H9 (cell line): ENCODE data around the gene PLCB1. TPM values are rescaled to one million over a fixed set of nuclear protein-coding genes. Genes with fewer than 3 reads are reported as not detected.

Experiments
- DNase-seq: peaks from one replicate; pipeline ENCODE4 v3.0.0-alpha.2; 2017
- H2AFZ ChIP-seq: one replicate; pipeline ENCODE4 v1.6.1; 2013; ENCODE audit warnings: mild to moderate bottlenecking, low read length, control low read depth, moderate library complexity
- H2AK5ac ChIP-seq: 2 replicates; pipeline ENCODE4 v1.6.1; 2013; ENCODE audit warnings: low read length, control low read depth, mixed read lengths; ENCODE audit not compliant: insufficient read length
- H2BK120ac ChIP-seq: one replicate; pipeline ENCODE4 v1.6.1; 2013; ENCODE audit warnings: low read depth, mild to moderate bottlenecking, low read length, control low read depth, inconsistent platforms; ENCODE audit not compliant: poor library complexity, severe bottlenecking
- H2BK12ac ChIP-seq: 2 replicates; pipeline ENCODE4 v1.6.1; 2013; ENCODE audit warnings: low read length, control low read depth, mixed read lengths, low read depth; ENCODE audit not compliant: insufficient read length
- H2BK15ac ChIP-seq: 2 replicates; pipeline ENCODE4 v1.6.1; 2013; ENCODE audit warnings: low read depth, low read length, control low read depth
- H2BK20ac ChIP-seq: one replicate; pipeline ENCODE4 v1.6.1; 2013; ENCODE audit warnings: low read depth, mild to moderate bottlenecking, low read length, control low read depth, inconsistent platforms; ENCODE audit not compliant: poor library complexity, severe bottlenecking
- H2BK5ac ChIP-seq: 2 replicates; pipeline ENCODE4 v1.6.1; 2013; ENCODE audit warnings: low read length, control low read depth, mixed read lengths; ENCODE audit not compliant: insufficient read length
- H3K14ac ChIP-seq: 2 replicates; pipeline ENCODE4 v1.6.1; 2013; ENCODE audit warnings: low read length, control low read depth; ENCODE audit not compliant: insufficient read depth
- H3K18ac ChIP-seq: 2 replicates; pipeline ENCODE4 v1.6.1; 2013; ENCODE audit warnings: low read depth, mild to moderate bottlenecking, mixed read lengths, low read length, control low read depth; ENCODE audit not compliant: insufficient read length
- H3K23ac ChIP-seq: 2 replicates; pipeline ENCODE4 v1.6.1; 2013; ENCODE audit warnings: low read length, control low read depth, mixed read lengths, low read depth; ENCODE audit not compliant: insufficient read length
- H3K23me2 ChIP-seq: 2 replicates; pipeline ENCODE4 v1.6.1; 2013; ENCODE audit warnings: low read depth, mild to moderate bottlenecking, mixed read lengths, low read length, control low read depth; ENCODE audit not compliant: insufficient read length, poor library complexity, severe bottlenecking
- H3K27ac ChIP-seq: 2 replicates; pipeline ENCODE4 v1.5.1; 2013; ENCODE audit warnings: low read length, control low read depth, mixed read lengths, low read depth; ENCODE audit not compliant: insufficient read length
- H3K27me3 ChIP-seq: 2 replicates; pipeline ENCODE4 v1.6.1; 2013; ENCODE audit warnings: low read length, control low read depth, inconsistent platforms; ENCODE audit not compliant: insufficient read depth
- H3K4ac ChIP-seq: 2 replicates; pipeline ENCODE4 v1.6.1; 2013; ENCODE audit warnings: low read depth, mild to moderate bottlenecking, control low read depth, inconsistent platforms, low read length, moderate library complexity
- H3K4me1 ChIP-seq: 2 replicates; pipeline ENCODE4 v1.6.1; 2013; ENCODE audit warnings: low read length, control low read depth, inconsistent platforms; ENCODE audit not compliant: insufficient read depth
- H3K4me2 ChIP-seq: 2 replicates; pipeline ENCODE4 v1.6.1; 2013; ENCODE audit warnings: low read length, control low read depth, mixed read lengths; ENCODE audit not compliant: insufficient read length, insufficient read depth
- H3K56ac ChIP-seq: 2 replicates; pipeline ENCODE4 v1.6.1; 2013; ENCODE audit warnings: low read depth, mild to moderate bottlenecking, mixed read lengths, low read length, control low read depth; ENCODE audit not compliant: insufficient read length
- H3K79me1 ChIP-seq: 2 replicates; pipeline ENCODE4 v1.6.1; 2013; ENCODE audit warnings: low read depth, mild to moderate bottlenecking, moderate library complexity, low read length, control low read depth, inconsistent platforms; ENCODE audit not compliant: insufficient read depth, poor library complexity, severe bottlenecking
- H3K79me2 ChIP-seq: 2 replicates; pipeline ENCODE4 v1.6.1; 2013; ENCODE audit warnings: low read length, control low read depth, inconsistent platforms; ENCODE audit not compliant: insufficient read depth
- H3K9ac ChIP-seq: 2 replicates; pipeline ENCODE4 v1.6.1; 2013; ENCODE audit warnings: low read length, control low read depth, mixed read lengths; ENCODE audit not compliant: insufficient read length; ENCODE audit errors: extremely low read depth
- H3K9me3 ChIP-seq: one replicate; pipeline ENCODE4 v1.6.1; 2013; ENCODE audit warnings: low read depth, low read length, inconsistent platforms; ENCODE audit not compliant: control insufficient read depth
- H3T11ph ChIP-seq: one replicate; pipeline ENCODE4 v1.6.1; 2013; ENCODE audit warnings: mild to moderate bottlenecking, low read length, control low read depth, inconsistent platforms
- H4K20me1 ChIP-seq: one replicate; pipeline ENCODE4 v1.6.1; 2013; ENCODE audit not compliant: control insufficient read depth, insufficient read length, insufficient read depth
- H4K5ac ChIP-seq: 2 replicates; pipeline ENCODE4 v1.6.1; 2013; ENCODE audit warnings: low read depth, mild to moderate bottlenecking, mixed read lengths, low read length, control low read depth; ENCODE audit not compliant: insufficient read length
- H4K8ac ChIP-seq: replicated peaks from 2 replicates; pipeline ENCODE4 v1.6.1; 2013; ENCODE audit warnings: low read length, control low read depth, mixed read lengths, low read depth; ENCODE audit not compliant: insufficient read length
- H4K91ac ChIP-seq: 2 replicates; pipeline ENCODE4 v1.6.1; 2013; ENCODE audit warnings: low read depth, mild to moderate bottlenecking, moderate library complexity, mixed read lengths, low read length, control low read depth; ENCODE audit not compliant: insufficient read length
- H3K27ac Mint-ChIP-seq, 3 experiments: 2 replicates in 2 of 3; 3 replicates in 1 of 3; pipeline ENCODE4 v1.8.0; 2020 to 2021; ENCODE audit warnings: mixed read lengths in 3 of 3, mild to moderate bottlenecking in 1 of 3, moderate library complexity in 1 of 3
- H3K27me3 Mint-ChIP-seq: 2 replicates; pipeline ENCODE4 v1.8.0; 2021; ENCODE audit warnings: low read depth, mild to moderate bottlenecking, moderate library complexity, mixed read lengths
- H3K36me3 Mint-ChIP-seq, 3 experiments: 2 replicates in 2 of 3; 3 replicates in 1 of 3; pipeline ENCODE4 v1.8.0; 2020 to 2021; ENCODE audit warnings: low read depth in 3 of 3, mixed read lengths in 3 of 3; ENCODE audit not compliant: insufficient read depth in 1 of 3
- H3K4me1 Mint-ChIP-seq, 2 experiments: 2 replicates each; pipeline ENCODE4 v1.8.0; 2020; ENCODE audit warnings: mixed read lengths in 2 of 2
- H3K4me3 Mint-ChIP-seq, 2 experiments: 2 replicates in 1 of 2; 3 replicates in 1 of 2; pipeline ENCODE4 v1.8.0; 2020 to 2021; ENCODE audit warnings: mild to moderate bottlenecking in 2 of 2, mixed read lengths in 2 of 2, moderate library complexity in 1 of 2
- H3K9me3 Mint-ChIP-seq, 2 experiments: 2 replicates in 1 of 2; 3 replicates in 1 of 2; pipeline ENCODE4 v1.8.0; 2020; ENCODE audit warnings: mild to moderate bottlenecking in 2 of 2, mixed read lengths in 2 of 2, moderate library complexity in 1 of 2
- CTCF ChIP-seq: fragments of 200-600 bp; sonication (generic); conservative IDR thresholded peaks from 3 replicates; pipeline ENCODE4 v1.8.0; 2021; ENCODE audit warnings: antibody characterized with exemption, mild to moderate bottlenecking
- WGBS: extraction: QIAGEN DNeasy Blood & Tissue Kit; methylation state at CpG from one replicate; pipeline ENCODE4 v1.1.7; 2013; ENCODE audit warnings: missing lambda C conversion rate, low lambda C conversion rate, mixed read lengths; ENCODE audit not compliant: insufficient read length; ENCODE audit errors: extremely low coverage; 5-methylcytosine and 5-hydroxymethylcytosine counted together
- total RNA-seq: library from RNA; stranded (reverse); gene quantifications from 2 replicates; pipeline ENCODE4 v1.2.1, GENCODE V29; 2021

PLCB1 gene
- total RNA-seq, 1 experiment from 2014 or later: 11.5 TPM

GRCh38 chr20:8532169-8532568, 400.1 kb downstream of the PLCB1 start:
- H3T11ph ChIP-seq: no peak overlapping the region
- no peak overlapping the region for H2AK5ac ChIP-seq
- H3K56ac ChIP-seq: no peak overlapping the region
- Mint-ChIP-seq H3K36me3 (no peaks in the 10 kb centered on the region), H3K27me3 (no peaks in the 10 kb centered on the region), H3K4me3 (no peak overlapping the region), H3K9me3 (no peaks in the 10 kb centered on the region), H3K27ac (no peak overlapping the region), H3K4me1 (peaks cover 6 to 7% of the 10 kb centered on the region in 2 experiments)
- H4K5ac ChIP-seq: no peak overlapping the region
- H4K8ac ChIP-seq: no peak overlapping the region
- no peak overlapping the region for H2AFZ ChIP-seq
- H3K18ac ChIP-seq: no peak overlapping the region
- H3K9ac ChIP-seq: no peak overlapping the region
- no peak overlapping the region for H3K23ac ChIP-seq
- H3K23me2 ChIP-seq: no peaks in the 10 kb centered on the region
- H4K91ac ChIP-seq: no peak overlapping the region
- H3K79me1 ChIP-seq: no peaks in the 10 kb centered on the region
- no peak overlapping the region for H3K4ac ChIP-seq
- H3K27ac ChIP-seq: no peak overlapping the region
- no peaks in the 10 kb centered on the region for H3K4me1 ChIP-seq
- H3K14ac ChIP-seq: no peak overlapping the region
- no peak for TF ChIP-seq CTCF
- DNase-seq: no peak
- no peaks in the 10 kb centered on the region for H3K79me2 ChIP-seq
- H3K27me3 ChIP-seq: no peaks in the 10 kb centered on the region
- H2BK15ac ChIP-seq: no peak overlapping the region
- H3K4me2 ChIP-seq: no peak overlapping the region
- no peaks in the 10 kb centered on the region for H4K20me1 ChIP-seq
- H2BK12ac ChIP-seq: no peak overlapping the region
- WGBS: no CpG with 5 or more reads among the region's 3 CpGs
- no peak overlapping the region for H2BK20ac ChIP-seq
- H3K9me3 ChIP-seq: no peaks in the 10 kb centered on the region
- H2BK120ac ChIP-seq: no peak overlapping the region
- H2BK5ac ChIP-seq: no peak overlapping the region
